Fibroblast of lung (primary cell): ENCODE data around the gene CLNK. TPM values are rescaled to one million over a fixed set of nuclear protein-coding genes. Genes with fewer than 3 reads are reported as not detected.
A peak's percentile ranks its signal among the peaks of the same experiment; 100 is the strongest.

Source experiments
- DNase-seq, 2 donors: peaks; one replicate each; pipeline versions ENCODE4 v3.0.0 to v3.0.0-alpha.2; 2010; ENCODE audit warnings: low read depth in 2 of 2
- H2AFZ ChIP-seq: 2 replicates; pipeline ENCODE4 v1.5.1; 2012; ENCODE audit warnings: low read length, control low read depth, inconsistent platforms
- H3K27ac ChIP-seq: 2 replicates; pipeline ENCODE4 v1.5.1; 2011; ENCODE audit warnings: low read length, control low read depth; ENCODE audit not compliant: insufficient read depth
- H3K27me3 ChIP-seq: 2 replicates; pipeline ENCODE4 v1.5.1; 2011; ENCODE audit warnings: mild to moderate bottlenecking, low read length; ENCODE audit not compliant: control insufficient read depth, insufficient read depth
- H3K36me3 ChIP-seq: 2 replicates; pipeline ENCODE4 v1.5.1; 2011; ENCODE audit warnings: low read length; ENCODE audit not compliant: control insufficient read depth, insufficient read depth
- H3K4me1 ChIP-seq: 2 replicates; pipeline ENCODE4 v1.5.1; 2011; ENCODE audit warnings: low read length; ENCODE audit not compliant: control insufficient read depth, insufficient read depth; ENCODE audit errors: extremely low read depth
- H3K4me2 ChIP-seq: 2 replicates; pipeline ENCODE4 v1.5.1; 2011; ENCODE audit warnings: low read length, control low read depth; ENCODE audit not compliant: insufficient read depth; ENCODE audit errors: extremely low read depth
- H3K4me3 ChIP-seq, 4 experiments: fragments of 200-600 bp in 1 of 4; sonication (generic) in 1 of 4; replicated peaks in 1 of 4; 2 replicates each; pipeline ENCODE4 v1.5.1; 2011 to 2016; ENCODE audit warnings: low read length in 4 of 4, low read depth in 3 of 4, mild to moderate bottlenecking in 3 of 4, control low read depth in 2 of 4, inconsistent platforms in 1 of 4, mixed read lengths in 1 of 4; ENCODE audit not compliant: insufficient read depth in 1 of 4; ENCODE audit errors: control extremely low read depth in 1 of 4
- H3K79me2 ChIP-seq: 2 replicates; pipeline ENCODE4 v1.5.1; 2012; ENCODE audit warnings: mild to moderate bottlenecking, low read length, inconsistent platforms; ENCODE audit not compliant: control insufficient read depth, insufficient read depth
- H3K9ac ChIP-seq: 2 replicates; pipeline ENCODE4 v1.5.1; 2011; ENCODE audit warnings: mild to moderate bottlenecking, low read length, control low read depth; ENCODE audit not compliant: insufficient read depth
- H3K9me3 ChIP-seq: 2 replicates; pipeline ENCODE4 v1.5.1; 2012; ENCODE audit warnings: low read depth, low read length; ENCODE audit not compliant: control insufficient read depth, insufficient read depth
- H4K20me1 ChIP-seq: 2 replicates; pipeline ENCODE4 v1.5.1; 2011; ENCODE audit warnings: low read length; ENCODE audit not compliant: control insufficient read depth, insufficient read depth; ENCODE audit errors: extremely low read depth
- CTCF ChIP-seq, 2 donors: IDR thresholded peaks in 1 of 2; conservative IDR thresholded peaks in 1 of 2; 1 replicate in 1 of 2; 2 replicates in 1 of 2; pipeline ENCODE4 v1.5.1; 2011 to 2012; ENCODE audit warnings: low read length in 2 of 2, control low read depth in 1 of 2, inconsistent platforms in 1 of 2, low read depth in 1 of 2, mild to moderate bottlenecking in 1 of 2
- EZH2 ChIP-seq: IDR thresholded peaks from 2 replicates; pipeline ENCODE4 v1.5.1; 2012; ENCODE audit warnings: low read length, control low read depth, mild to moderate bottlenecking; ENCODE audit errors: missing control alignments
- polyA plus RNA-seq, 2 donors: library from polyadenylated mRNA; depleted of rRNA in 1 of 2; stranded (reverse) in 1 of 2; unstranded in 1 of 2; fragments of >200 nt; gene quantifications; 2 replicates each; pipeline ENCODE4 v1.2.1, GENCODE V29; 2011 to 2012; ENCODE audit warnings: missing spikeins in 1 of 2
- total RNA-seq: library from RNA; depleted of rRNA; stranded (reverse); fragments of >200 nt; gene quantifications from 2 replicates; pipeline ENCODE4 v1.2.1, GENCODE V29; 2014

The CLNK gene
- total and polyA plus RNA-seq, 2 donors (not counting 1 experiment from before 2014, with no cell fraction given) = not detected

GRCh38 chr4:10625131-10625530, 59.4 kb downstream of the CLNK start:
- Histone ChIP-seq H2AFZ (no peak overlapping the region), H3K36me3 (no peaks in the 10 kb centered on the region), H4K20me1 (no peaks in the 10 kb centered on the region), H3K27me3 (peaks cover 13% of the 10 kb centered on the region), H3K79me2 (no peaks in the 10 kb centered on the region), H3K4me2 (no peak overlapping the region), H3K9me3 (no peaks in the 10 kb centered on the region), H3K9ac (no peak overlapping the region), H3K4me3 (no peak overlapping the region), H3K27ac (no peak overlapping the region), H3K4me1 (no peaks in the 10 kb centered on the region)
- no peak for DNase-seq
- TF ChIP-seq CTCF (conservative IDR thresholded peaks at IDR 0.05 in 1 of 2, IDR thresholded peaks at IDR 0.05 in 1 of 2; ENCODE audit: low read depth in 1 of 2, low read length in 2 of 2) (no peak), EZH2 (peak; percentile 41)

GRCh38 chr4:10623862-10624261, 60.7 kb downstream of the CLNK start:
- H2AFZ ChIP-seq = no peak overlapping the region
- H3K27me3 ChIP-seq = peaks cover 13% of the 10 kb centered on the region
- TF ChIP-seq EZH2 (no peak), CTCF (conservative IDR thresholded peaks at IDR 0.05 in 1 of 2, IDR thresholded peaks at IDR 0.05 in 1 of 2; ENCODE audit: low read depth in 1 of 2, low read length in 2 of 2) (no peak)
- H3K27ac ChIP-seq = no peak overlapping the region
- no peaks in the 10 kb centered on the region for H3K9me3 ChIP-seq
- H3K9ac ChIP-seq = no peak overlapping the region
- H3K4me3 ChIP-seq = no peak overlapping the region
- no peak overlapping the region for H3K4me2 ChIP-seq
- no peaks in the 10 kb centered on the region for H4K20me1 ChIP-seq
- DNase-seq = no peak
- H3K4me1 ChIP-seq = no peaks in the 10 kb centered on the region
- no peaks in the 10 kb centered on the region for H3K79me2 ChIP-seq
- no peaks in the 10 kb centered on the region for H3K36me3 ChIP-seq

- DNase-seq = peak; percentile 29 to 74
- Histone ChIP-seq H3K4me3 (no peak overlapping the region), H3K36me3 (no peaks in the 10 kb centered on the region), H3K27me3 (peaks cover 13% of the 10 kb centered on the region), H3K27ac (no peak overlapping the region), H2AFZ (no peak overlapping the region), H3K4me1 (no peaks in the 10 kb centered on the region), H3K9ac (no peak overlapping the region), H4K20me1 (no peaks in the 10 kb centered on the region), H3K4me2 (no peak overlapping the region), H3K79me2 (no peaks in the 10 kb centered on the region), H3K9me3 (no peaks in the 10 kb centered on the region)
- TF ChIP-seq EZH2 = no peak
- no peak for TF ChIP-seq CTCF (conservative IDR thresholded peaks at IDR 0.05 in 1 of 2, IDR thresholded peaks at IDR 0.05 in 1 of 2; ENCODE audit: low read depth in 1 of 2, low read length in 2 of 2)
These were observed 61.3 kb downstream of the CLNK start for GRCh38 chr4:10623241-10623640.
